ENCODE measurements around the gene IGSF9. TPM values are rescaled to one million over a fixed set of nuclear protein-coding genes. Genes with fewer than 3 reads are reported as not detected.

The IGSF9 gene
- total RNA-seq, 2 experiments from 2014 or later: not detected

- H3K36me3 Mint-ChIP-seq (ENCODE audit: low read depth): peaks cover 7% of the 10 kb centered on the region
- H3K4me1 Mint-ChIP-seq (ENCODE audit: low read depth): peaks cover 24% of the 10 kb centered on the region
- H3K27me3 Mint-ChIP-seq (ENCODE audit: low read depth): no peaks in the 10 kb centered on the region
- no peak for DNase-seq
- CTCF ChIA-PET: interaction anchor here (0.6 to 6.0 kb wide), 2 partner anchors 79 to 88 kb away, joined by 3 to 41 read pairs; no protein-coding TSS in a partner anchor
- no peaks in the 10 kb centered on the region for H3K9me3 Mint-ChIP-seq
- H3K27ac Mint-ChIP-seq: no peak overlapping the region
- no peak overlapping the region for H3K4me3 Mint-ChIP-seq
- intact Hi-C loops (cut with micrococcal nuclease): loop anchor here (10.0 kb wide), 4 partner anchors 647 to 877 kb away; partner anchors contain the start of gene CD84
Observed at GRCh38 chr1:159927211-159927848, 18.1 kb downstream of the IGSF9 start.

DNA sequence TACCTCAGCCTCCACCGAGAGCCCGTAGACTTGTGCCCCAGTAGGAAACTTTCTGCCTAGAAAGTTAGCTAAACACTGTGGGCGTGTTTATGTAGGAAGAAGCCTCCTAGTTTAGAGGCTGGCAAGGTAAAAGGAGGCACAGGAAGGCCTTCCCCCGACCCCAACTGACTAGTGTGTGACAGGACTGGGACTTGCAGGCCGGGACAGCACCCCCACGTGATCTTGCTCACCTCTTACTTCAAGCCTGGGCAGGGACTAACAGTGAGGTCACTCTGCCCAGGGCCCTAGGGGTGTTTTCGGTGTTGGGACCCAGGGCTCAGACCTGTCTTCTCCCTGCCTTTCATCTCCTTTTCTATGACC is 19.7 kb downstream of the IGSF9 start:
- peak overlapping the region; percentile 93 for H3K27ac Mint-ChIP-seq
- peaks cover 15% of the 10 kb centered on the region for H3K36me3 Mint-ChIP-seq (ENCODE audit: low read depth)
- intact Hi-C loops (cut with micrococcal nuclease): loop anchor here (1.0 to 10.0 kb wide), 10 partner anchors 33 to 912 kb away; partner anchors contain the start of genes CD84, DUSP23, IGSF8 and PIGM
- no peaks in the 10 kb centered on the region for H3K9me3 Mint-ChIP-seq
- H3K4me1 Mint-ChIP-seq (ENCODE audit: low read depth): peaks cover 40% of the 10 kb centered on the region
- H3K27me3 Mint-ChIP-seq (ENCODE audit: low read depth): no peaks in the 10 kb centered on the region
- H3K4me3 Mint-ChIP-seq: peak overlapping the region; percentile 91
- DNase-seq: peak; percentile 84
- CTCF ChIA-PET: interaction anchor here (0.6 to 6.0 kb wide), 6 partner anchors 10 to 126 kb away, joined by 3 to 41 read pairs (median 4); no protein-coding TSS in a partner anchor

GRCh38 chr1:159924791-159925718 is 20.4 kb downstream of the IGSF9 start, which contains the start of gene TAGLN2:
TAGLN2 (minus strand) TSS chr1:159925507; CDS start chr1:159920509, 4,998 bp downstream.
- peak; percentile 89 for DNase-seq
- Mint-ChIP-seq H3K4me1 (ENCODE audit: low read depth) (peaks cover 43% of the 10 kb centered on the region), H3K36me3 (ENCODE audit: low read depth) (peaks cover 21% of the 10 kb centered on the region), H3K9me3 (no peaks in the 10 kb centered on the region), H3K4me3 (peak within 1 kb of the TSS; percentile 91), H3K27ac (peak within 1 kb of the TSS; percentile 93), H3K27me3 (ENCODE audit: low read depth) (no peaks in the 10 kb centered on the region)
- intact Hi-C loops (cut with micrococcal nuclease): loop anchor here (1.0 to 10.0 kb wide), 12 partner anchors 32 to 912 kb away; partner anchors contain the start of genes AIM2, CD84, DUSP23 and IGSF8
- CTCF ChIA-PET: interaction anchor here (0.6 to 6.0 kb wide), 10 partner anchors 11 to 160 kb away, joined by 3 to 41 read pairs (median 4); no protein-coding TSS in a partner anchor

- Mint-ChIP-seq H3K27me3 (ENCODE audit: low read depth) (no peaks in the 10 kb centered on the region), H3K4me1 (ENCODE audit: low read depth) (peaks cover 49% of the 10 kb centered on the region), H3K27ac (peak overlapping the region; percentile 93), H3K9me3 (no peaks in the 10 kb centered on the region), H3K4me3 (peak overlapping the region; percentile 91), H3K36me3 (ENCODE audit: low read depth) (peaks cover 29% of the 10 kb centered on the region)
- intact Hi-C loops (cut with micrococcal nuclease): loop anchor here (2.0 to 10.0 kb wide), 7 partner anchors 31 to 881 kb away; partner anchors contain the start of genes AIM2, CD84 and PEA15
- peak; percentile 79 for DNase-seq
- CTCF ChIA-PET: interaction anchor here (1.0 to 6.0 kb wide), 7 partner anchors 11 to 161 kb away, joined by 3 to 41 read pairs (median 5); no protein-coding TSS in a partner anchor
Observed at GRCh38 chr1:159924025-159924790, 21.2 kb downstream of the IGSF9 start.

DNA sequence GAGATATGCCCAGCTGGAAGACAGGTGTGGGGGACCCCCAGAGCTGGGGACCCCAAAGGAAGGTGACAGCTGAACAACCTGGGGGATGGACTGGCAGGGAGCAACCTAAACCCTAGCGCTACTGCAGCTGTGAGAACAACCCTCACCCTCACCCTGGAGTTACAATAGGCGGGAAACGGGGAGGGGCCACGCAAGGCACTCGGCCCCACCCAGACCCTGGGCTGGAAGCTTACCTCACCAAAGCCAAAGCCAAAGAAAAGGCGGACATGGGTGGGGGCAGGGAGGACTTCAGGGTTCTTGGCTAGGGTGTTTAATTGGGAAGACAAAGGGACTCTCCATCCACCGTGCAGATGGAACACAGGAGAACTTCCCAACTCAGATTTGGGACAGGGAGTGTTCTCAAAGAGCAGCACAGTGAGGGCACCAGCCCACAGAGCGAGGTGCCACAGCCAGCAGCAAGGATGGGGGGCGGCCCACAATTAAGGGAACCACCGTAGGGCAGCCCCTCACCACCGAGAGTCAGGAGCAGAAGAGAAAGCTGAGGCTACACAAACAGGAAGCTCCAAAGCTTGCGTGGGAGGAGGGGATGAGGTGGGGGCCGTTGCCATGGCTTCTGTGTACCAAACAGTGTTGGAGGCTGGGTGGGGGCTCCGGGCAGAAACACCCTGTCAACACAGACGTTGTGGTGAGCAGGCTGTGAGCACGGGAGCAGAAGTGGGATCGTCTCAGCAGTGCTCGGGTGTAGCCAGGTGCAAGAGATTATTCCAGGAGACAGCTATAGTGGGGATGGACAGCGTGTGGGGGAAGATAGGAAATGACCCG is 22.0 kb downstream of the IGSF9 start:
- Mint-ChIP-seq H3K4me3 (peak overlapping the region; percentile 91), H3K36me3 (ENCODE audit: low read depth) (peaks cover 35% of the 10 kb centered on the region), H3K27ac (peak overlapping the region; percentile 93), H3K4me1 (ENCODE audit: low read depth) (peaks cover 49% of the 10 kb centered on the region), H3K27me3 (ENCODE audit: low read depth) (no peaks in the 10 kb centered on the region), H3K9me3 (no peaks in the 10 kb centered on the region)
- CTCF ChIA-PET: interaction anchor here (1.5 to 6.0 kb wide), 4 partner anchors 12 to 162 kb away, joined by 5 to 41 read pairs (median 12); no protein-coding TSS in a partner anchor
- peak; percentile 94 for DNase-seq
- intact Hi-C loops (cut with micrococcal nuclease): loop anchor here (1.0 to 10.0 kb wide), 8 partner anchors 31 to 881 kb away; partner anchors contain the start of genes AIM2, CD84, DCAF8 and PEA15

GRCh38 chr1:159922511-159923202 is 22.8 kb downstream of the IGSF9 start:
- H3K27me3 Mint-ChIP-seq (ENCODE audit: low read depth): no peaks in the 10 kb centered on the region
- CTCF ChIA-PET: interaction anchor here (0.7 to 6.0 kb wide), 7 partner anchors 12 to 156 kb away, joined by 3 to 41 read pairs (median 5); no protein-coding TSS in a partner anchor
- H3K27ac Mint-ChIP-seq: peak overlapping the region; percentile 93
- peak; percentile 15 for DNase-seq
- H3K9me3 Mint-ChIP-seq: no peaks in the 10 kb centered on the region
- intact Hi-C loops (cut with micrococcal nuclease): loop anchor here (1.0 to 10.0 kb wide), 7 partner anchors 285 to 882 kb away; partner anchors contain the start of genes AIM2, CD84, DCAF8 and PEA15
- peaks cover 41% of the 10 kb centered on the region for H3K36me3 Mint-ChIP-seq (ENCODE audit: low read depth)
- peaks cover 57% of the 10 kb centered on the region for H3K4me1 Mint-ChIP-seq (ENCODE audit: low read depth)
- peak overlapping the region; percentile 91 for H3K4me3 Mint-ChIP-seq

GRCh38 chr1:159921700-159922504 is 23.5 kb downstream of the IGSF9 start:
- peak; percentile 49 for DNase-seq
- Mint-ChIP-seq H3K36me3 (ENCODE audit: low read depth) (peaks cover 44% of the 10 kb centered on the region), H3K9me3 (no peaks in the 10 kb centered on the region), H3K27me3 (ENCODE audit: low read depth) (no peaks in the 10 kb centered on the region), H3K4me1 (ENCODE audit: low read depth) (peaks cover 60% of the 10 kb centered on the region), H3K4me3 (peak overlapping the region; percentile 91), H3K27ac (peak overlapping the region; percentile 93)
- intact Hi-C loops (cut with micrococcal nuclease): loop anchor here (1.0 to 10.0 kb wide), 8 partner anchors 68 to 913 kb away; partner anchors contain the start of genes AIM2, CD84, IFI16 and PEA15
- CTCF ChIA-PET: interaction anchor here (0.6 to 2.5 kb wide), 7 partner anchors 13 to 1365 kb away, joined by 3 to 15 read pairs (median 5); no protein-coding TSS in a partner anchor

- no peaks in the 10 kb centered on the region for H3K9me3 Mint-ChIP-seq
- H3K27ac Mint-ChIP-seq: peak overlapping the region; percentile 93
- peak overlapping the region; percentile 91 for H3K4me3 Mint-ChIP-seq
- H3K4me1 Mint-ChIP-seq (ENCODE audit: low read depth): peaks cover 58% of the 10 kb centered on the region
- CTCF ChIA-PET: interaction anchor here (0.6 to 1.9 kb wide), 3 partner anchors 85 to 1366 kb away, joined by 3 to 5 read pairs (median 5); no protein-coding TSS in a partner anchor
- no peaks in the 10 kb centered on the region for H3K27me3 Mint-ChIP-seq (ENCODE audit: low read depth)
- intact Hi-C loops (cut with micrococcal nuclease): loop anchor here (1.0 to 10.0 kb wide), 8 partner anchors 67 to 912 kb away; partner anchors contain the start of genes AIM2, CD84, IFI16 and PEA15
- peaks cover 45% of the 10 kb centered on the region for H3K36me3 Mint-ChIP-seq (ENCODE audit: low read depth)
- peak; percentile 51 for DNase-seq
Observed at GRCh38 chr1:159921251-159921650, 24.2 kb downstream of the IGSF9 start.

DNA sequence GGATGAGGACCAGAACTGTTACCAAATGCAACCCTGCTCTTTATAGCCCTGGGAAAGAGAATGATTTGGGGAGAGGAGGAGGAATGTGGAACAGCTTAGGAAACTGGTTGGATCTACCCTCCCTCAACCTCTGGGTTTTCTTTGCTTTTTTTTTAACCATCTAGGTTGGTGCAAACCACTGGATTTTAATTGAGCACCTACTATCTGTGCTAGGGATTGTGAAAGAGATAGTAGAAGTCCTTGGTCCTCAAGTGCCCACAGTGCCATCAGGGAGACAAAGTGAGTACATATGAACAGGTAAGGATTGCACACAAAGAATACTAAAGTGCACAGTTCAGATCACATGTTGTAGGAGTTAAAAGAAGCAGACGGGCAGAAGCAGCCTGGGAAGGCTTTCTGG is 24.8 kb downstream of the IGSF9 start:
- Mint-ChIP-seq H3K9me3 (no peaks in the 10 kb centered on the region), H3K4me1 (ENCODE audit: low read depth) (peaks cover 53% of the 10 kb centered on the region), H3K4me3 (no peak overlapping the region), H3K27ac (peak overlapping the region; percentile 69), H3K36me3 (ENCODE audit: low read depth) (peaks cover 46% of the 10 kb centered on the region), H3K27me3 (ENCODE audit: low read depth) (no peaks in the 10 kb centered on the region)
- intact Hi-C loops (cut with micrococcal nuclease): loop anchor here (1.0 to 10.0 kb wide), 8 partner anchors 66 to 911 kb away; partner anchors contain the start of genes AIM2, CD84, IFI16 and PEA15
- DNase-seq: no peak
- CTCF ChIA-PET: interaction anchor here (1.9 kb wide), 1 partner anchor 85 kb away, joined by 5 read pairs; no protein-coding TSS in a partner anchor

All from activated naive CD4-positive, alpha-beta T cell treated with anti-CD3 and anti-CD28 coated beads for 36 hours (primary cell).